ENCODE results near the gene SPSB2.

GRCh38 chr12:6822426-6823135 is 50.5 kb downstream of the SPSB2 start:
- TF ChIP-seq CTCF (conservative IDR thresholded peaks at IDR 0.05 in 1 of 2, IDR thresholded peaks at IDR 0.05 in 1 of 2; ENCODE audit: extremely low read depth in 1 of 2, insufficient read depth in 1 of 2, low read depth in 1 of 2, low read length in 2 of 2) (no peak), EZH2 (IDR thresholded peaks at IDR 0.05; ENCODE audit: borderline replicate concordance, low read length) (no peak)
